Measurements from ENCODE around the gene EXT2. TPM values are rescaled to one million over a fixed set of nuclear protein-coding genes. Genes with fewer than 3 reads are reported as not detected.
A peak's percentile ranks its signal among the peaks of the same experiment; 100 is the strongest.

EXT2 gene
- total RNA-seq, 1 donor, result 174 TPM

- H4K20me1 ChIP-seq (ENCODE audit: insufficient read depth, low read length), result no peaks in the 10 kb centered on the region
- H3K79me2 ChIP-seq (ENCODE audit: insufficient read depth, low read length), result no peaks in the 10 kb centered on the region
- no peaks in the 10 kb centered on the region for H3K36me3 ChIP-seq (ENCODE audit: insufficient read depth, low read length)
- H3K4me2 ChIP-seq (ENCODE audit: insufficient read depth, low read length), result no peak overlapping the region
- H2AFZ ChIP-seq (ENCODE audit: low read length), result no peak overlapping the region
- H3K9me3 ChIP-seq (ENCODE audit: low read depth, low read length), result no peaks in the 10 kb centered on the region
- H3K4me3 ChIP-seq (ENCODE audit: insufficient read depth, low read length), result no peak overlapping the region
- H3K27ac ChIP-seq (ENCODE audit: low read depth, low read length), result no peak overlapping the region
- TF ChIP-seq CTCF (IDR thresholded peaks at IDR 0.05; ENCODE audit: extremely low read depth, low read depth, low read length), result no peak
- DNase-seq (ENCODE audit: insufficient read length, low spot score, missing footprints), result no peak
- no peaks in the 10 kb centered on the region for H3K27me3 ChIP-seq (ENCODE audit: insufficient read depth, low read length)
- peaks cover 13% of the 10 kb centered on the region for H3K4me1 ChIP-seq (ENCODE audit: insufficient read depth, low read length)
Measured at GRCh38 chr11:44267750-44268613, 172.5 kb downstream of the EXT2 start.

- TF ChIP-seq CTCF (IDR thresholded peaks at IDR 0.05; ENCODE audit: extremely low read depth, low read depth, low read length), result no peak
- Histone ChIP-seq H2AFZ (ENCODE audit: low read length) (no peak overlapping the region), H3K4me1 (ENCODE audit: insufficient read depth, low read length) (peaks cover 13% of the 10 kb centered on the region), H3K9me3 (ENCODE audit: low read depth, low read length) (no peaks in the 10 kb centered on the region), H4K20me1 (ENCODE audit: insufficient read depth, low read length) (no peaks in the 10 kb centered on the region), H3K36me3 (ENCODE audit: insufficient read depth, low read length) (no peaks in the 10 kb centered on the region), H3K4me2 (ENCODE audit: insufficient read depth, low read length) (no peak overlapping the region), H3K27me3 (ENCODE audit: insufficient read depth, low read length) (no peaks in the 10 kb centered on the region), H3K4me3 (ENCODE audit: insufficient read depth, low read length) (no peak overlapping the region), H3K27ac (ENCODE audit: low read depth, low read length) (no peak overlapping the region), H3K79me2 (ENCODE audit: insufficient read depth, low read length) (no peaks in the 10 kb centered on the region)
- DNase-seq (ENCODE audit: insufficient read length, low spot score, missing footprints), result no peak
Measured at GRCh38 chr11:44268614-44269080, 173.2 kb downstream of the EXT2 start.

- peak; percentile 97 for DNase-seq (ENCODE audit: insufficient read length, low spot score, missing footprints)
- H3K4me3 ChIP-seq (ENCODE audit: insufficient read depth, low read length), result peak overlapping the region; percentile 61
- TF ChIP-seq CTCF (IDR thresholded peaks at IDR 0.05; ENCODE audit: extremely low read depth, low read depth, low read length), result no peak
- H3K27ac ChIP-seq (ENCODE audit: low read depth, low read length), result peak overlapping the region; percentile 37
- H4K20me1 ChIP-seq (ENCODE audit: insufficient read depth, low read length), result no peaks in the 10 kb centered on the region
- H3K79me2 ChIP-seq (ENCODE audit: insufficient read depth, low read length), result no peaks in the 10 kb centered on the region
- H2AFZ ChIP-seq (ENCODE audit: low read length), result peak overlapping the region; percentile 94
- no peaks in the 10 kb centered on the region for H3K27me3 ChIP-seq (ENCODE audit: insufficient read depth, low read length)
- peaks cover 13% of the 10 kb centered on the region for H3K4me1 ChIP-seq (ENCODE audit: insufficient read depth, low read length)
- H3K4me2 ChIP-seq (ENCODE audit: insufficient read depth, low read length), result peak overlapping the region; percentile 75
- H3K36me3 ChIP-seq (ENCODE audit: insufficient read depth, low read length), result no peaks in the 10 kb centered on the region
- H3K9me3 ChIP-seq (ENCODE audit: low read depth, low read length), result no peaks in the 10 kb centered on the region
Measured at GRCh38 chr11:44269369-44270351, 174.2 kb downstream of the EXT2 start.
